Adrenal gland (tissue), 5 donors: Measurements from ENCODE around the gene ANGPTL4.
"Not testable (repeated sequence)": the region's sequence is repeated elsewhere in the genome, so short reads cannot be mapped to it uniquely, and the experiment has no call there.

Experiments used
- POLR2A ChIP-seq, 2 donors: fragments of 450-650 bp; IDR thresholded peaks; one replicate each; pipeline ENCODE4 v1.6.1; 2017; ENCODE audit warnings: antibody characterized with exemption in 2 of 2, mild to moderate bottlenecking in 2 of 2, moderate library complexity in 1 of 2
- TF ChIP-seq, protein P1 (sequence below), 6 experiments: fragments of 450-650 bp in 4 of 6; fragments of 200-600 bp in 2 of 6; sonication (generic) in 1 of 6; IDR thresholded peaks; 1 replicate in 5 of 6; 2 replicates in 1 of 6; pipeline versions ENCODE4 v1.5.1 to v1.8.0; 2016 to 2021; ENCODE audit warnings: antibody characterized with exemption in 6 of 6, mild to moderate bottlenecking in 2 of 6, moderate library complexity in 1 of 6
- donor health status: DM: no; HTN: no; CAD: no.

DNA sequence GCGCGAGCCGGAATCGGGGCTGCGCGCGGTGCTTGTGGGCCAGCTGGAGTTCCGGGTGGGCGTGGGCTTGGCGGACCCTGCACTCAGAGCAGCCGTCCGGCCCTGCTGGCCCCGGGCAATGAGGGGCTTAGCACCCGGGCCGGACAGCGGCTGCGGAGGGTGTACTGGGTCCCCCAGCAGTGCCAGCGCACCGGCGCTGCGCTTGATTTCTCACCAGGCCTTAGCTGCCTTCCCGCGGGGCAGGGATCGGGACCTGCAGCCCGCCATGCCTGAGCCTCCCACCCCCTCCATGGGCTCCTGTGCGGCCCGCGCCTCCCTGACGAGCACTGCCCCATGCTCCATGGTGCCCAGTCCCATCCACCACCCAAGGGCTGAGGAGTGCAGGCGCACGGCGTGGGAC, 11.8 kb downstream of the ANGPTL4 start:
- not testable (repeated sequence) for TF ChIP-seq POLR2A (IDR thresholded peaks at IDR 0.05)
- TF ChIP-seq, protein P1, sequence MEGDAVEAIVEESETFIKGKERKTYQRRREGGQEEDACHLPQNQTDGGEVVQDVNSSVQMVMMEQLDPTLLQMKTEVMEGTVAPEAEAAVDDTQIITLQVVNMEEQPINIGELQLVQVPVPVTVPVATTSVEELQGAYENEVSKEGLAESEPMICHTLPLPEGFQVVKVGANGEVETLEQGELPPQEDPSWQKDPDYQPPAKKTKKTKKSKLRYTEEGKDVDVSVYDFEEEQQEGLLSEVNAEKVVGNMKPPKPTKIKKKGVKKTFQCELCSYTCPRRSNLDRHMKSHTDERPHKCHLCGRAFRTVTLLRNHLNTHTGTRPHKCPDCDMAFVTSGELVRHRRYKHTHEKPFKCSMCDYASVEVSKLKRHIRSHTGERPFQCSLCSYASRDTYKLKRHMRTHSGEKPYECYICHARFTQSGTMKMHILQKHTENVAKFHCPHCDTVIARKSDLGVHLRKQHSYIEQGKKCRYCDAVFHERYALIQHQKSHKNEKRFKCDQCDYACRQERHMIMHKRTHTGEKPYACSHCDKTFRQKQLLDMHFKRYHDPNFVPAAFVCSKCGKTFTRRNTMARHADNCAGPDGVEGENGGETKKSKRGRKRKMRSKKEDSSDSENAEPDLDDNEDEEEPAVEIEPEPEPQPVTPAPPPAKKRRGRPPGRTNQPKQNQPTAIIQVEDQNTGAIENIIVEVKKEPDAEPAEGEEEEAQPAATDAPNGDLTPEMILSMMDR (IDR thresholded peaks at IDR 0.05) = not testable (repeated sequence)
